Retinal pigment epithelial cell (primary cell): Measurements from ENCODE around the gene MYO18A.
"Not testable (repeated sequence)": the region's sequence is repeated elsewhere in the genome, so short reads cannot be mapped to it uniquely, and the experiment has no call there.

ENCODE experiments used
- DNase-seq: peaks from one replicate; pipeline ENCODE4 v3.0.0-alpha.2; 2010; ENCODE audit warnings: low read depth
- H3K4me3 ChIP-seq: 2 replicates; pipeline ENCODE4 v1.5.1; 2011; ENCODE audit warnings: mild to moderate bottlenecking, low read length, control low read depth, moderate library complexity
- TF ChIP-seq, protein P1 (sequence below): conservative IDR thresholded peaks from 2 replicates; pipeline ENCODE4 v1.5.1; 2011; ENCODE audit warnings: low read depth, low read length, control low read depth, inconsistent platforms

The MYO18A gene, protein sequence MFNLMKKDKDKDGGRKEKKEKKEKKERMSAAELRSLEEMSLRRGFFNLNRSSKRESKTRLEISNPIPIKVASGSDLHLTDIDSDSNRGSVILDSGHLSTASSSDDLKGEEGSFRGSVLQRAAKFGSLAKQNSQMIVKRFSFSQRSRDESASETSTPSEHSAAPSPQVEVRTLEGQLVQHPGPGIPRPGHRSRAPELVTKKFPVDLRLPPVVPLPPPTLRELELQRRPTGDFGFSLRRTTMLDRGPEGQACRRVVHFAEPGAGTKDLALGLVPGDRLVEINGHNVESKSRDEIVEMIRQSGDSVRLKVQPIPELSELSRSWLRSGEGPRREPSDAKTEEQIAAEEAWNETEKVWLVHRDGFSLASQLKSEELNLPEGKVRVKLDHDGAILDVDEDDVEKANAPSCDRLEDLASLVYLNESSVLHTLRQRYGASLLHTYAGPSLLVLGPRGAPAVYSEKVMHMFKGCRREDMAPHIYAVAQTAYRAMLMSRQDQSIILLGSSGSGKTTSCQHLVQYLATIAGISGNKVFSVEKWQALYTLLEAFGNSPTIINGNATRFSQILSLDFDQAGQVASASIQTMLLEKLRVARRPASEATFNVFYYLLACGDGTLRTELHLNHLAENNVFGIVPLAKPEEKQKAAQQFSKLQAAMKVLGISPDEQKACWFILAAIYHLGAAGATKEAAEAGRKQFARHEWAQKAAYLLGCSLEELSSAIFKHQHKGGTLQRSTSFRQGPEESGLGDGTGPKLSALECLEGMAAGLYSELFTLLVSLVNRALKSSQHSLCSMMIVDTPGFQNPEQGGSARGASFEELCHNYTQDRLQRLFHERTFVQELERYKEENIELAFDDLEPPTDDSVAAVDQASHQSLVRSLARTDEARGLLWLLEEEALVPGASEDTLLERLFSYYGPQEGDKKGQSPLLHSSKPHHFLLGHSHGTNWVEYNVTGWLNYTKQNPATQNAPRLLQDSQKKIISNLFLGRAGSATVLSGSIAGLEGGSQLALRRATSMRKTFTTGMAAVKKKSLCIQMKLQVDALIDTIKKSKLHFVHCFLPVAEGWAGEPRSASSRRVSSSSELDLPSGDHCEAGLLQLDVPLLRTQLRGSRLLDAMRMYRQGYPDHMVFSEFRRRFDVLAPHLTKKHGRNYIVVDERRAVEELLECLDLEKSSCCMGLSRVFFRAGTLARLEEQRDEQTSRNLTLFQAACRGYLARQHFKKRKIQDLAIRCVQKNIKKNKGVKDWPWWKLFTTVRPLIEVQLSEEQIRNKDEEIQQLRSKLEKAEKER (N-terminal part only)

DNA sequence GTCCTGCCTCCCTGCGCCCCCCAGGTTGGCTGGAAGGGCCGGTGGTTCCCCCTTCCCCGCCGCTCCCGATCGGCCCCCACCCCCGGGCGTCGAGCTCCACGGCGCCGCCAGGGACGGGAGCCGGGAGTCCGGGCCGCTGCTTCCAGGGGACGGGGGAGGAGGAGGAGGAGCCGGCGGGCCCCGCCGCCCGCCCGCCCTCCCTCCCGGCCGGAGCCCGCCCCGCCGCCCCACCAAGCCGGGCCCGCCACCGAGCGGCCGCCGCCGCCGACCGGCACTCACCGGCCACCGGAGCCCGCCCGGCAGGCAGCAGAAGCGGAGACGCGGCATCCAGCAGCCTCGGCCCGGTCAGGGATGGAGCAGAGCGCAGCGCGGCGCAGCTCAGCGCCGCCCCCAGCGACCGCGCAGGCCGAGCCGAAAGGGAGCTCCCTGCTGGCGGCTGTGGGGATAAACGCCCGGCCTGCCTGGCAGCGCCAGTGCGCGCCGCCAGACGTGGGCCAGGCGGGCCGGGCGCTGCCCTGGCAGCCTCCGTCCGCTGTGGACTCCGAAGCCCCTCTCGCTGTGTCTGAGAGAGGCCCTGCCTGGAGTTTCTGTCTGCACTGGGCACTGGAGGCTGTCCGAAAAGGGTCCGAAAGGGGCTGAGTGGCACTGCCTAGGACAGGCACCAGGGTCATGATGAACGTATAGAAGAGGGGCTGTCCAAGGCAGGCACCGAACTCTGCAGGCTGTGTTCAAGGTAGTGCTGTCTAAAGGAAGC lies at the start of gene MYO18A:
TSS of gene MYO18A (minus strand) at position 365 of the 754 bp plus-strand sequence. CDS start 13,458 bp downstream, outside the sequence.
- peak within 1 kb of the TSS; percentile 59 for H3K4me3 ChIP-seq
- no peak for DNase-seq
- TF ChIP-seq, protein P1, sequence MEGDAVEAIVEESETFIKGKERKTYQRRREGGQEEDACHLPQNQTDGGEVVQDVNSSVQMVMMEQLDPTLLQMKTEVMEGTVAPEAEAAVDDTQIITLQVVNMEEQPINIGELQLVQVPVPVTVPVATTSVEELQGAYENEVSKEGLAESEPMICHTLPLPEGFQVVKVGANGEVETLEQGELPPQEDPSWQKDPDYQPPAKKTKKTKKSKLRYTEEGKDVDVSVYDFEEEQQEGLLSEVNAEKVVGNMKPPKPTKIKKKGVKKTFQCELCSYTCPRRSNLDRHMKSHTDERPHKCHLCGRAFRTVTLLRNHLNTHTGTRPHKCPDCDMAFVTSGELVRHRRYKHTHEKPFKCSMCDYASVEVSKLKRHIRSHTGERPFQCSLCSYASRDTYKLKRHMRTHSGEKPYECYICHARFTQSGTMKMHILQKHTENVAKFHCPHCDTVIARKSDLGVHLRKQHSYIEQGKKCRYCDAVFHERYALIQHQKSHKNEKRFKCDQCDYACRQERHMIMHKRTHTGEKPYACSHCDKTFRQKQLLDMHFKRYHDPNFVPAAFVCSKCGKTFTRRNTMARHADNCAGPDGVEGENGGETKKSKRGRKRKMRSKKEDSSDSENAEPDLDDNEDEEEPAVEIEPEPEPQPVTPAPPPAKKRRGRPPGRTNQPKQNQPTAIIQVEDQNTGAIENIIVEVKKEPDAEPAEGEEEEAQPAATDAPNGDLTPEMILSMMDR, result peak; percentile 67

DNA sequence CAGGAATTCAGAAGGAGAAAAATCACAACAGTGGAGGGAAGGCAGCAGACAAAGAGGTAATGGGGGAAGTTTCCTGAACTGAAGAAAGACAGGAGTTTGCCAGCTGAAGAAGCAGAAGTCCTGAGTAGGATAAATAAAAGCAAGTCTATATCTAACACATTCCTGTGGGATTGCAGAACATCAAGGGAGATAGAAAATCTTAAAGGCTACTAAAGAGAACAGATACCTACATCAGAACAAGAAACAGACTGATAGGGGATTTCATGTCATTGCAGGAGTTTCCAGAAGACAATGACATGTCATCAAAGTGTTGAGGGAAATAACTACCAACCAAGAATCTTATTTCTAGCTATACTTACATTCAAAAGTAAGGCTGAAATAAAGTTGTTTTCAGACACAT lies 45.2 kb upstream of the MYO18A start:
- DNase-seq, result no peak
- no peak overlapping the region for H3K4me3 ChIP-seq
- TF ChIP-seq, protein P1, result no peak

DNA sequence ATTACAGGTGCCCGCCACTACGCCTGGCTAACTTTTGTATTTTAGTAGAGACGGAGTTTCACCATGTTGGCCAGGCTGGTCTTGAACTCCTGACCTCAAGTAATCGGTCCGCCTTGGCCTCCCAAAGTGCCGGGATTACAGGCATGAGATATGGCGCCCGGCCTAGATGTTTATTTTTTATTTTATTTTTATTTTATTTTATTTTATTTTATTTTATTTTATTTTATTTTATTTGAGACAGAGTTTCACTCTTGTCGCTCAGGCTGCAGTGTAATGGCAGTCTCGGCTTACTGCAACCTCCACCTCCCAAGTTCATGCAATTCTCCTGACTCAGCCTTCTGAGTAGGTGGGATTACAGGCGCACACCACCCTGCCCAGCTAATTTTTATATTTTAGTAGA lies 41.1 kb upstream of the MYO18A start:
- not testable (repeated sequence) for DNase-seq, H3K4me3 ChIP-seq

DNA sequence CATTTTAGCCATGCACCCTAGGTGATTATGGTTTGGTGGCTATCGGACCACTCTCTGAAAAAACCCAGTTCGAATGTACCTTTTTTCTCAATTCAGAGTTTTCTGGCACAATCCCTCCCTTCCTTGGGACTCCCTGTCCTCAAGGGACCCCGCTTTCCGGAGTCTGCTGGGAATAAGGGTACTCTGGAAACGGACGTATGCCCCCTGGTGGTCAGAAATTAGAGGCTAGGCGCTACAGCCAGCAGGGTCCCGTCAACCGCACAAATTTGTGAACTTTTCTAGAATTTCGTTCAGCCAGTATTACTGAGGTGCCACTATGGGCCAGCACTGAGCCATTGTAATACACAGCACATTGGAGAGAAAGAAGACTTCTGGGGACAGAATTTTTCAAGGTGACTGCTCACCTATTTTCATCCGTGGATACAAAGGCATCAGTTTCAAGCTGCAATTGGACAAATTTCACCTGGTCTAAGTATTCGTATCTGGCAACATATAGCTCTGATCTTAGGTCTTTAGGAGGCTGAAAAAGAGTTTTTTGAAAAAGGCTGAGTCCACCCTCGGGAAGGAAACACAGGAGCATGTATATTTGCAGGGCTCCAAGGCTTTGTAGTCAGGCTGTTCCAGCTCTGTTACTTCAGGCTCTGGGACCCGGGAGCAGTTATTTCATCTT lies 39.3 kb upstream of the MYO18A start:
- H3K4me3 ChIP-seq, result no peak overlapping the region
- DNase-seq, result peak; percentile 41
- TF ChIP-seq, protein P1, result peak; percentile 95

DNA sequence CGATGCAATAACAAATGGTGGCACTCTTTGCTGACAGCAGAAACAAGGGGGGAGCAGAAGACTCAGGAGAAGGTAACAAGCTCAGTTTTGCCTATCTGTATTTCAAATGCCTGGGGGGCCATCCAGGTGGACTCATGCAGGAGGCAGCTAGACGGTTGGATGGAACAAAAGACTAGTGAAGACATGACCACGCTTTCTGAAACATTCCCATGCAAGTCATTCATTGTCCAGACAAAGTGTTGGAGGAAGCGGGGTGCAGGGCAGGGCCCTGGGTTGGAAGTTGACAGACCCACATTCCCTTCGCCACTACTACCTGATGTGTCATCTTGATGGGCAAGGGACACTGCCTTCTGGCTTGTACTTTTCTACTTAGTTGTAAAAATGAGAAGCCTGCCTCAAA lies 36.7 kb upstream of the MYO18A start:
- no peak for DNase-seq
- no peak overlapping the region for H3K4me3 ChIP-seq
- TF ChIP-seq, protein P1, result no peak

DNA sequence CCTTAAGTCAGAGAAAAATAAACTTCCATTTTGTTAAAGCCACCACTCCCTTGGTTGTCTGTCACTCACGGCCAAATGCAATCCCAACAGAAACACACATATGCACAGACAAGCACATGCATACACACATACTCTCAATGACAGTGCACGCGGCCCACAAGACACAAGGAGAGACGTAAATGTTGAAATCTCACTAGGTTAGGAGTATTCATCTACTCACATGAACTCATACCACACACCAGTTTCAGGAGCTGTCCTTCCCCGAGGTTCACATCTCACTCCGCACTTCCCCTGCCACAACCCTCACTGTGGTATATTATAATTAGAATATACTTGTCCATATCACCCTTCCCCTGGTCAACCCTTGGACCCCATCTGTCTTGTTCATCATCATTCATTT lies 36.0 kb upstream of the MYO18A start:
- no peak for DNase-seq
- TF ChIP-seq, protein P1, result no peak
- H3K4me3 ChIP-seq, result no peak overlapping the region
